Keratinocyte (primary cell): Measurements from ENCODE around the gene MTMR3. TPM values are rescaled to one million over a fixed set of nuclear protein-coding genes. Genes with fewer than 3 reads are reported as not detected.

ENCODE experiments used
- DNase-seq: peaks from one replicate; pipeline ENCODE4 v3.0.0-alpha.2; 2011; ENCODE audit warnings: low read depth, missing footprints, low spot score
- FAIRE-seq: peaks from 2 replicates; lab custom pipeline; 2011; peaks lifted over from hg19 to GRCh38; lab: Jason Lieb, UNC
- H2AFZ ChIP-seq: 2 replicates; pipeline ENCODE4 v1.6.0; 2012; ENCODE audit warnings: low read length, control low read depth, inconsistent platforms; ENCODE audit not compliant: control insufficient read depth
- H3K27ac ChIP-seq: 2 replicates; pipeline ENCODE4 v1.5.1; 2011; ENCODE audit warnings: low read length; ENCODE audit not compliant: control insufficient read depth, insufficient read depth
- H3K27me3 ChIP-seq: 3 replicates; pipeline ENCODE4 v1.6.0; 2011; ENCODE audit warnings: low read length; ENCODE audit not compliant: control insufficient read depth, insufficient read depth; ENCODE audit errors: extremely low read depth
- H3K36me3 ChIP-seq, 2 experiments: 2 replicates in 1 of 2; 3 replicates in 1 of 2; pipeline ENCODE4 v1.5.1; 2011; ENCODE audit warnings: low read length in 2 of 2, mild to moderate bottlenecking in 1 of 2; ENCODE audit not compliant: control insufficient read depth in 2 of 2, insufficient read depth in 2 of 2; ENCODE audit errors: extremely low read depth in 1 of 2
- H3K4me1 ChIP-seq: 3 replicates; pipeline ENCODE4 v1.5.1; 2011; ENCODE audit warnings: low read length; ENCODE audit not compliant: control insufficient read depth, insufficient read depth; ENCODE audit errors: extremely low read depth
- H3K4me2 ChIP-seq: 3 replicates; pipeline ENCODE4 v1.6.0; 2011; ENCODE audit warnings: low read depth, low read length; ENCODE audit not compliant: control insufficient read depth, insufficient read depth; ENCODE audit errors: extremely low read depth
- H3K4me3 ChIP-seq, 3 experiments: fragments of 200-600 bp in 1 of 3; sonication (generic) in 1 of 3; 2 replicates in 2 of 3; 3 replicates in 1 of 3; pipeline ENCODE4 v1.5.1; 2011 to 2016; ENCODE audit warnings: low read length in 3 of 3, mild to moderate bottlenecking in 3 of 3, control low read depth in 2 of 3, inconsistent platforms in 1 of 3, low read depth in 1 of 3, mixed read lengths in 1 of 3, mixed run types in 1 of 3, moderate library complexity in 1 of 3; ENCODE audit not compliant: control insufficient read depth in 2 of 3, insufficient read depth in 2 of 3; ENCODE audit errors: extremely low read depth in 1 of 3
- H3K79me2 ChIP-seq: 2 replicates; pipeline ENCODE4 v1.6.0; 2012; ENCODE audit warnings: low read length; ENCODE audit not compliant: control insufficient read depth, insufficient read depth
- H3K9ac ChIP-seq: 3 replicates; pipeline ENCODE4 v1.6.0; 2011; ENCODE audit warnings: low read length; ENCODE audit not compliant: control insufficient read depth, insufficient read depth; ENCODE audit errors: extremely low read depth
- H3K9me1 ChIP-seq: 3 replicates; pipeline ENCODE4 v1.6.0; 2011; ENCODE audit warnings: low read length; ENCODE audit not compliant: control insufficient read depth, insufficient read depth; ENCODE audit errors: extremely low read depth
- H3K9me3 ChIP-seq: 2 replicates; pipeline ENCODE4 v1.5.1; 2012; ENCODE audit warnings: low read depth, low read length; ENCODE audit not compliant: control insufficient read depth
- H4K20me1 ChIP-seq: 3 replicates; pipeline ENCODE4 v1.6.0; 2011; ENCODE audit warnings: low read length; ENCODE audit not compliant: control insufficient read depth, insufficient read depth; ENCODE audit errors: extremely low read depth
- EZH2 ChIP-seq: IDR thresholded peaks from one replicate; pipeline ENCODE4 v1.6.1; 2012; ENCODE audit warnings: inconsistent platforms, mild to moderate bottlenecking, low read length, moderate library complexity
- dilution Hi-C: fragments of 300-500 bp; cut with MboI; formaldehyde crosslinking; loops from one replicate; pipeline ENCODE4 v1.7.0; 2020; ENCODE audit warnings: low sequenced_read_pairs; ENCODE audit not compliant: extremely low pct_ligation_motif_present
- polyA plus RNA-seq, 5 experiments: library from polyadenylated mRNA; depleted of rRNA in 3 of 5; stranded (reverse) in 3 of 5; stranded (forward) in 1 of 5; unstranded in 1 of 5; fragments of >200 nt; gene quantifications; 1 replicate in 1 of 5; 2 replicates in 3 of 5; 3 replicates in 1 of 5; pipeline versions ENCODE4 v1.2.1 to v1.2.3, GENCODE V29; 2011 to 2012; ENCODE audit warnings: missing spikeins in 2 of 5, low read depth in 1 of 5, low replicate concordance in 1 of 5
- small RNA-seq, 3 experiments: library from RNA; depleted of rRNA; stranded (forward); fragments of <200 nt; gene quantifications; one replicate each; pipeline ENCODE3, GENCODE V24; 2012; ENCODE audit warnings: low read depth in 3 of 3, low replicate concordance in 1 of 3; ENCODE audit not compliant: insufficient read length in 3 of 3
- TF ChIP-seq, protein P1 (sequence below), 3 experiments: IDR thresholded peaks in 1 of 3; conservative IDR thresholded peaks in 1 of 3; optimal IDR thresholded peaks in 1 of 3; 2 replicates in 2 of 3; 3 replicates in 1 of 3; pipeline versions ENCODE3 to v1.5.1; 2011; ENCODE audit warnings: low read length in 3 of 3, mild to moderate bottlenecking in 3 of 3, moderate library complexity in 2 of 3, control low read depth in 1 of 3, inconsistent platforms in 1 of 3; ENCODE audit not compliant: insufficient read depth in 2 of 3; ENCODE audit errors: extremely low read depth in 1 of 3

Gene MTMR3
- polyA plus RNA-seq, 1 donor (not counting 4 experiments of a cell fraction or from before 2014, with no cell fraction given) = 16.5 TPM

DNA sequence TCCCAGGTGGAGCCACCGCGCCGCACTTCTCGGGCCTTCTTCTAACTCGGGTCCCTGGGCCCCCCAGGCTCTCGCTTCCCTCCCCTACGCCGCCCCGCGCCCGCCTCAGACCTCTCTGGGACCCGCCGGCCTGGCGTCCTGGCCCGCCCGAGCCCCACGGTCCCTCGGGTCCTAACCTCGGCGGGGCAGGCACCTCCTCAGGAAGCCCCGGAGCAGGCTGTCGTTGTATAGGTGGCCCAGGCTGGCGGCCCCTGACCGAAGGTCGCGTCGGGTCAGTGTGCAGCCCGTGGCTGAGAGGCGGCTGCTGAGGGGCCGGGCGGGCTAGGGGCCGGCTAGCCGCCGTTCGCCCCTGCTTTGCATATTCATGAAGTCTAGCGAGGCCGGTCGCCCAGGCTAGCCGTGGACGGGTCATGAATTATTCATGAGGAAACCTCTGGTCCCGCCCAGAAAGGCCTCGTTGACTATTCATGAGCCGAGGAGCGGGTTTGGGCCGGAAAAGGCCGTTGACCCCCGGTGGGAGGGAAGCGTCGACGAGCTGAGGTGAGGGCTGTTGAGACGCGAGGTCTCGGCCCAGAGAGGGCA lies 197.1 kb downstream of the MTMR3 start, which contains the start of gene HORMAD2:
TSS of gene HORMAD2 (plus strand) at position 513 of the 582 bp plus-strand sequence. CDS start 13,489 bp downstream, outside the sequence.
- Histone ChIP-seq H3K4me1 (peaks cover 4% of the 10 kb centered on the region), H3K4me2 (no peak within 1 kb of the TSS), H3K27ac (no peak within 1 kb of the TSS), H3K36me3 (no peaks in the 10 kb centered on the region), H2AFZ (no peak within 1 kb of the TSS), H3K9me3 (no peaks in the 10 kb centered on the region), H3K27me3 (peaks cover 7% of the 10 kb centered on the region), H4K20me1 (no peaks in the 10 kb centered on the region), H3K79me2 (no peaks in the 10 kb centered on the region), H3K9ac (no peak within 1 kb of the TSS), H3K9me1 (no peaks in the 10 kb centered on the region), H3K4me3 (no peak within 1 kb of the TSS)
- dilution Hi-C loops = no loop called here
- DNase-seq (no peak), FAIRE-seq (no peak)
- TF ChIP-seq, protein P1, sequence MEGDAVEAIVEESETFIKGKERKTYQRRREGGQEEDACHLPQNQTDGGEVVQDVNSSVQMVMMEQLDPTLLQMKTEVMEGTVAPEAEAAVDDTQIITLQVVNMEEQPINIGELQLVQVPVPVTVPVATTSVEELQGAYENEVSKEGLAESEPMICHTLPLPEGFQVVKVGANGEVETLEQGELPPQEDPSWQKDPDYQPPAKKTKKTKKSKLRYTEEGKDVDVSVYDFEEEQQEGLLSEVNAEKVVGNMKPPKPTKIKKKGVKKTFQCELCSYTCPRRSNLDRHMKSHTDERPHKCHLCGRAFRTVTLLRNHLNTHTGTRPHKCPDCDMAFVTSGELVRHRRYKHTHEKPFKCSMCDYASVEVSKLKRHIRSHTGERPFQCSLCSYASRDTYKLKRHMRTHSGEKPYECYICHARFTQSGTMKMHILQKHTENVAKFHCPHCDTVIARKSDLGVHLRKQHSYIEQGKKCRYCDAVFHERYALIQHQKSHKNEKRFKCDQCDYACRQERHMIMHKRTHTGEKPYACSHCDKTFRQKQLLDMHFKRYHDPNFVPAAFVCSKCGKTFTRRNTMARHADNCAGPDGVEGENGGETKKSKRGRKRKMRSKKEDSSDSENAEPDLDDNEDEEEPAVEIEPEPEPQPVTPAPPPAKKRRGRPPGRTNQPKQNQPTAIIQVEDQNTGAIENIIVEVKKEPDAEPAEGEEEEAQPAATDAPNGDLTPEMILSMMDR (optimal IDR thresholded peaks at IDR 0.05 in 1 of 3, IDR thresholded peaks at IDR 0.05 in 1 of 3, conservative IDR thresholded peaks at IDR 0.05 in 1 of 3; ENCODE audit: extremely low read depth in 1 of 3, insufficient read depth in 2 of 3, low read length in 3 of 3) = no peak
- no peak for TF ChIP-seq EZH2

Small RNA genes within 50 kb of the gene (small RNA-seq; reads per million reads assigned to genes)
- gene MIR6818 (0 reads per million in 3 experiments), gene RNU6-331P (0 reads per million in 3 experiments)

Other genes with a start within 250 kb of the MTMR3 start
- gene CABP7, start 163.2 kb upstream of the MTMR3 start, polyA plus RNA-seq = not detected in 3 replicates
- 11.1 to 16.6 TPM (median 11.4 TPM) in 3 replicates for gene ZMAT5, start 116.2 kb upstream of the MTMR3 start, polyA plus RNA-seq
- 140 to 174 TPM (median 161 TPM) in 3 replicates for gene UQCR10, start 115.8 kb upstream of the MTMR3 start, polyA plus RNA-seq
- gene ASCC2, start 44.9 kb upstream of the MTMR3 start, polyA plus RNA-seq = 50.7 to 53.0 TPM (median 51.3 TPM) in 3 replicates
- gene HORMAD2, start 197.3 kb downstream of the MTMR3 start, polyA plus RNA-seq = not detected in 3 replicates